PFSK-1 (cell line): ENCODE measurements around the gene WWC2.

Experiments used
- FOXP2 ChIP-seq: optimal IDR thresholded peaks from 2 replicates; pipeline ENCODE3; 2011; ENCODE audit warnings: borderline replicate concordance, control low read depth, inconsistent platforms; ENCODE audit not compliant: insufficient read depth; ENCODE audit errors: extremely low read length, extremely low read depth
- POLR2AphosphoS5 ChIP-seq: IDR thresholded peaks from 2 replicates; pipeline ENCODE4 v1.6.1; 2012; ENCODE audit warnings: low read depth, mild to moderate bottlenecking, control low read depth, low read length, moderate library complexity
- SIN3A ChIP-seq: IDR thresholded peaks from 2 replicates; pipeline ENCODE4 v1.6.1; 2012; ENCODE audit warnings: mild to moderate bottlenecking, low read length, moderate library complexity, borderline replicate concordance; ENCODE audit not compliant: insufficient read depth
- TAF1 ChIP-seq: IDR thresholded peaks from 2 replicates; pipeline ENCODE4 v1.6.1; 2012; ENCODE audit warnings: low read length, control low read depth, borderline replicate concordance; ENCODE audit not compliant: insufficient read depth
- TF ChIP-seq, protein P1 (sequence below), 2 experiments: IDR thresholded peaks; 2 replicates each; pipeline versions ENCODE4 v1.6.1 to v1.8.0; 2011 to 2012; ENCODE audit warnings: low read depth in 2 of 2, low read length in 2 of 2, control low read depth in 1 of 2, inconsistent platforms in 1 of 2, mild to moderate bottlenecking in 1 of 2, moderate library complexity in 1 of 2; ENCODE audit not compliant: insufficient read depth in 1 of 2

WWC2 gene

DNA sequence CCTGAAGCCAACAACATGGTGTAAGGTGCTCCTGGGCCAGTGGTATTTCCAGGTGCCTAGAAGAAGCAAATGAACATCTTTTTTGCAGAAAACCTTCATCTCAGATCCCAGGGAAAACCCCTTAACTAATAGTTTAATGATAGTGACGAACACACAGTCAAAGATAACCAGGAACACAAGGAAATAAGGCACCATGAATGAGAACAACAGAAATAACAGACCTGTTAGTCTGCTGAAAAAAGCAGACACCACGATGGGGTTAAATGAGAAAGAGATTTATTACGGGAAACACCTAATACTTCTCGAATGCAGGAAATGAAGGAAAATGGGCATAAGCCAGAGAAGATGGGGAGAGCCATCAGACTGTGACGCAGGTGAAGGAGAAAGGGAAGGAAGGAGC is 30.6 kb upstream of the WWC2 start:
- TF ChIP-seq TAF1 (no peak), FOXP2 (no peak), SIN3A (no peak), POLR2AphosphoS5 (no peak)
- TF ChIP-seq, protein P1, sequence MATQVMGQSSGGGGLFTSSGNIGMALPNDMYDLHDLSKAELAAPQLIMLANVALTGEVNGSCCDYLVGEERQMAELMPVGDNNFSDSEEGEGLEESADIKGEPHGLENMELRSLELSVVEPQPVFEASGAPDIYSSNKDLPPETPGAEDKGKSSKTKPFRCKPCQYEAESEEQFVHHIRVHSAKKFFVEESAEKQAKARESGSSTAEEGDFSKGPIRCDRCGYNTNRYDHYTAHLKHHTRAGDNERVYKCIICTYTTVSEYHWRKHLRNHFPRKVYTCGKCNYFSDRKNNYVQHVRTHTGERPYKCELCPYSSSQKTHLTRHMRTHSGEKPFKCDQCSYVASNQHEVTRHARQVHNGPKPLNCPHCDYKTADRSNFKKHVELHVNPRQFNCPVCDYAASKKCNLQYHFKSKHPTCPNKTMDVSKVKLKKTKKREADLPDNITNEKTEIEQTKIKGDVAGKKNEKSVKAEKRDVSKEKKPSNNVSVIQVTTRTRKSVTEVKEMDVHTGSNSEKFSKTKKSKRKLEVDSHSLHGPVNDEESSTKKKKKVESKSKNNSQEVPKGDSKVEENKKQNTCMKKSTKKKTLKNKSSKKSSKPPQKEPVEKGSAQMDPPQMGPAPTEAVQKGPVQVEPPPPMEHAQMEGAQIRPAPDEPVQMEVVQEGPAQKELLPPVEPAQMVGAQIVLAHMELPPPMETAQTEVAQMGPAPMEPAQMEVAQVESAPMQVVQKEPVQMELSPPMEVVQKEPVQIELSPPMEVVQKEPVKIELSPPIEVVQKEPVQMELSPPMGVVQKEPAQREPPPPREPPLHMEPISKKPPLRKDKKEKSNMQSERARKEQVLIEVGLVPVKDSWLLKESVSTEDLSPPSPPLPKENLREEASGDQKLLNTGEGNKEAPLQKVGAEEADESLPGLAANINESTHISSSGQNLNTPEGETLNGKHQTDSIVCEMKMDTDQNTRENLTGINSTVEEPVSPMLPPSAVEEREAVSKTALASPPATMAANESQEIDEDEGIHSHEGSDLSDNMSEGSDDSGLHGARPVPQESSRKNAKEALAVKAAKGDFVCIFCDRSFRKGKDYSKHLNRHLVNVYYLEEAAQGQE (IDR thresholded peaks at IDR 0.05; ENCODE audit: insufficient read depth in 1 of 2, low read depth in 2 of 2, low read length in 2 of 2) = no peak

DNA sequence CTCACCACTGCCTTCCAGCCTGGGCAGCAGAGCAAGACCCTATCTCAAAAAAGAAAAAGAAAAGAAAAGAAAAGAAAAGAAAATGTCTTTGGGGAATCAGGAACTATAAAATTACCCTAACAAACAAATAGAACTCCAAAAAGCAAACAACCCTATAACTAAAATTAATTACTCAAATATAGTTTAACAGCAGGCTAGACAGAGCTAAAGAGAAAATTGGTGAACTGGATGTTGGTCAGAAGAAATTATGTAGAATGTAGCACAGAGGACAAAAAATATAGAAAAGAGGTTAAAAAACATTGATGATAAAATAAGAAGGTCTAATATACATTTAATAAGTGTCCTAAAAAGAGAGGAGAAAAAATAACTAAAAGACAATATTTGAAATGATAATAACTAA is 27.8 kb upstream of the WWC2 start:
- TF ChIP-seq SIN3A = no peak
- TF ChIP-seq, protein P1 (IDR thresholded peaks at IDR 0.05; ENCODE audit: insufficient read depth in 1 of 2, low read depth in 2 of 2, low read length in 2 of 2) = no peak

DNA sequence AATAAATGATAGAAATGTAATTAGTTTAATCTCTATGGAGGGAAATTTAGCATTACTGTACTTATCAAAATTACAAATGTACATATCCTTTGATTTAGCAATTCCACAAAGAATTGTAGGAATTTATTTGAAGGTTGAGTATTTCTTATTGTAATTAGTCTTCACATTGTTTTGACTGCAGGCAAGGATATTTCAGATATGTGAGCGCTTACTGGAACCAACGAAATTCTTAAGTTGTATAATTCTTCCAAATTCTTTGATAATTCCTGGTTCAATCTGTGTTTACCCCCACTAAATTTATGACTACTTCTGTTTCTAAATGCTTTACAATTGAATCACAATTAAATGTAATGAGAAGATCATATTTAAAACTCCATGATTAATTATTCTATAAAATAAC is 26.9 kb upstream of the WWC2 start:
- TF ChIP-seq, protein P1 (IDR thresholded peaks at IDR 0.05; ENCODE audit: insufficient read depth in 1 of 2, low read depth in 2 of 2, low read length in 2 of 2) = no peak
- TF ChIP-seq SIN3A (no peak), POLR2AphosphoS5 (no peak), FOXP2 (no peak), TAF1 (no peak)

DNA sequence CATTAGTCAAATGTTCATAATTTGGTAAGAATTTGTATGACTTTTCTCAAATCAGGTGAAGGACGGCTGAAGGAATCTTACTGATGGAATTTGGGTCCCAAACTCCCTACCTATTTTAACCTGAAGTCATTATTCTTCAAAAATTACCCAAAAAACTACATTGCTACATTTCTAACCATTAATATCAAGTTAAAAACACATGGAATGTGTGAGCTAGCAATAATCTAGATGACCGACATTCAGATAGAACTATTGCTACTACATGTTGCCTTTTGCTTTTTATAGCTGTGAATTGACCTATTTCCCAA is 25.3 kb upstream of the WWC2 start:
- TF ChIP-seq SIN3A = no peak
- no peak for TF ChIP-seq FOXP2
- TF ChIP-seq, protein P1 (IDR thresholded peaks at IDR 0.05; ENCODE audit: insufficient read depth in 1 of 2, low read depth in 2 of 2, low read length in 2 of 2) = no peak
- TF ChIP-seq POLR2AphosphoS5 = no peak
- TF ChIP-seq TAF1 = no peak

DNA sequence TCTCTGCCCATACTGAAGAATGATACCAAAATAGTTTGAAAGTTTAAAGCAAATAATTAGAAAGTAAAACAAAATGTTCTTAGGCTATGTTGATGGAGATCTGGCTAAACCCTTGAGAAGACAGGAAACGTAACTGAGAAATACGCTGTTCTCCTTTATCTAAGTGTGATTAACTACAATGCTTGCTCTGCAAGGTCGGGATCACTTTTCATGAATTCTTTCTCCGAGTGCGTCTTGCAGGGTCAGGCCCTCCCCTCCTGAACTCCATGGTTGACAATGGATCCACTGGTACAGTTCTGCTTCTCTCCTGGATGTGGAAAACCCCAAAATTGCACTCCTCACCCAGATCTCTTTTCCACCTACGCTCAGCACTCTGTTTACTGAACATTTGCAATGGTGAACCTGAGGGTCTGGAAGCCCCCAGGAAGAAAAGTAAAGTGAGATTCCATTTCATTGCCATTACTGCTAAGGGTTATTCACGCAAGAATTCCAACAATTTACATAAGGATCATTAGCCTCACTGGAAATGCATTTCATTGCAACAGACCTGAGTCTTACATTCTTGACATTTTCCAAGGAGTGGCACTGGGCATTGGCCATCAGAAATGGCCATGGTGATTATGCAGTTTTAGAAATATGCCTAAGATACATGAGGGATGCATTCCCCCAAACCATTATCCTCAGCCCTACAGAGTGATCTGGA is 24.6 kb upstream of the WWC2 start:
- TF ChIP-seq, protein P1 (IDR thresholded peaks at IDR 0.05; ENCODE audit: insufficient read depth in 1 of 2, low read depth in 2 of 2, low read length in 2 of 2) = no peak
- no peak for TF ChIP-seq POLR2AphosphoS5
- TF ChIP-seq FOXP2 = no peak
- TF ChIP-seq SIN3A = no peak
- TF ChIP-seq TAF1 = no peak
